Panc1 (cell line): ENCODE measurements around the gene PLA2G4F. TPM values are rescaled to one million over a fixed set of nuclear protein-coding genes. Genes with fewer than 3 reads are reported as not detected.

ENCODE experiments used
- ATAC-seq: fragments of 200-7000 bp; cut with Tn5 transposase; 2 replicates; pipeline ENCODE4 v1.9.1; 2020; ENCODE audit warnings: mild to moderate bottlenecking, moderate library complexity
- BruUV-seq: library from RNA; stranded (reverse); fragments of 400-500 nt; replicated peaks from 2 replicates; lab custom pipeline; 2021; lab: Mats Ljungman, UMichigan
- CTCF ChIA-PET: fragments of 300-600 bp; sonication (Branson Sonifier 250); formaldehyde crosslinking; loops from one replicate; lab custom pipeline; 2022; ENCODE audit warnings: antibody characterized with exemption; lab: Charles Lee
- POLR2A ChIA-PET: fragments of 300-600 bp; sonication (Branson Sonifier 250); formaldehyde crosslinking; loops from one replicate; lab custom pipeline; 2022; ENCODE audit warnings: antibody characterized with exemption; lab: Charles Lee
- DNase-seq: peaks from one replicate; pipeline ENCODE4 v3.0.0-alpha.2; 2010; ENCODE audit warnings: low read depth, low spot score
- H3K27ac ChIP-seq: 2 replicates; pipeline ENCODE4 v1.5.1; 2011; ENCODE audit warnings: mild to moderate bottlenecking, low read length, inconsistent platforms
- H3K27me3 ChIP-seq: fragments of 200-500 bp; sonication (Bioruptor generic); 2 replicates; pipeline ENCODE4 v1.6.0; 2014; ENCODE audit warnings: low read length, inconsistent platforms; ENCODE audit not compliant: control insufficient read depth, insufficient read depth
- H3K36me3 ChIP-seq: fragments of 200-500 bp; sonication (Bioruptor generic); 2 replicates; pipeline ENCODE4 v1.5.1; 2014; ENCODE audit warnings: inconsistent platforms, mild to moderate bottlenecking, low read length, moderate library complexity; ENCODE audit not compliant: control insufficient read depth, insufficient read depth
- H3K4me1 ChIP-seq: 2 replicates; pipeline ENCODE4 v1.5.1; 2011; ENCODE audit warnings: inconsistent platforms, mild to moderate bottlenecking, low read length, moderate library complexity; ENCODE audit not compliant: control insufficient read depth, insufficient read depth
- H3K4me3 ChIP-seq, 2 experiments: 2 replicates each; pipeline ENCODE4 v1.5.1; 2011 to 2012; ENCODE audit warnings: low read depth in 2 of 2, low read length in 2 of 2, mild to moderate bottlenecking in 2 of 2, inconsistent platforms in 1 of 2, moderate library complexity in 1 of 2
- H3K9me3 ChIP-seq: fragments of 200-500 bp; sonication (Bioruptor generic); 2 replicates; pipeline ENCODE4 v1.5.1; 2014; ENCODE audit warnings: low read depth, mild to moderate bottlenecking, inconsistent platforms, low read length, moderate library complexity; ENCODE audit not compliant: control insufficient read depth, insufficient read depth
- CTCF ChIP-seq: fragments of 450-650 bp; IDR thresholded peaks from 2 replicates; pipeline ENCODE4 v1.5.1; 2017; ENCODE audit warnings: mild to moderate bottlenecking
- POLR2AphosphoS5 ChIP-seq: IDR thresholded peaks from 2 replicates; pipeline ENCODE4 v1.6.1; 2012; ENCODE audit warnings: mild to moderate bottlenecking, low read depth, low read length, moderate library complexity
- REST ChIP-seq, 2 experiments: IDR thresholded peaks; 2 replicates each; pipeline ENCODE4 v1.6.1; 2011 to 2012; ENCODE audit warnings: low read depth in 2 of 2, control low read depth in 1 of 2, low read length in 1 of 2, mild to moderate bottlenecking in 1 of 2, moderate library complexity in 1 of 2; ENCODE audit not compliant: insufficient read depth in 1 of 2
- SIN3A ChIP-seq: IDR thresholded peaks from 2 replicates; pipeline ENCODE4 v1.6.1; 2012; ENCODE audit warnings: low read depth, mild to moderate bottlenecking, low read length, moderate library complexity, borderline replicate concordance; ENCODE audit not compliant: insufficient read depth
- TCF7L2 ChIP-seq: IDR thresholded peaks from 2 replicates; pipeline ENCODE4 v1.6.1; 2011; ENCODE audit warnings: mild to moderate bottlenecking, low read depth, low read length, inconsistent platforms
- in situ Hi-C: cut with HindIII; loops from 2 replicates; pipeline ENCODE4 v1.10.0; 2016; ENCODE audit warnings: low sequenced_read_pairs, low pct_unique_long_range_greater_than_20kb
- intact Hi-C: fragments of 100-400 bp; cut with micrococcal nuclease; formaldehyde crosslinking; loops from one replicate; pipeline ENCODE4 v1.10.0; 2022; ENCODE audit not compliant: unreplicated experiment
- total RNA-seq: library from RNA; stranded (reverse); gene quantifications from one replicate; pipeline ENCODE4 v1.2.1, GENCODE V29; 2021; ENCODE audit not compliant: unreplicated experiment

PLA2G4F gene
- total RNA-seq, 1 experiment from 2014 or later, result not detected

GRCh38 chr15:42100021-42100800 is 56.2 kb downstream of the PLA2G4F start:
- Histone ChIP-seq H3K27me3 (no peaks in the 10 kb centered on the region; the same call in 1 of the 2 replicates), H3K9me3 (no peaks in the 10 kb centered on the region), H3K27ac (no peak overlapping the region), H3K36me3 (no peaks in the 10 kb centered on the region), H3K4me1 (no peaks in the 10 kb centered on the region), H3K4me3 (no peak overlapping the region)
- DNase-seq, result no peak
- in situ Hi-C loops (no loop called here), intact Hi-C loops (no loop called here)
- no peak for ATAC-seq
- TF ChIP-seq CTCF, result no peak
- no peak for TF ChIP-seq SIN3A
- no peak for TF ChIP-seq REST (IDR thresholded peaks at IDR 0.05; ENCODE audit: insufficient read depth in 1 of 2, low read depth in 2 of 2, low read length in 1 of 2)
- TF ChIP-seq TCF7L2, result no peak
- TF ChIP-seq POLR2AphosphoS5, result no peak
- BruUV-seq, result no TSS peak
- CTCF ChIA-PET, result no interaction called here
- POLR2A ChIA-PET, result no interaction called here

GRCh38 chr15:42097018-42097417 is 59.4 kb downstream of the PLA2G4F start:
- no peaks in the 10 kb centered on the region for H3K36me3 ChIP-seq
- no peak overlapping the region for H3K27ac ChIP-seq
- DNase-seq (no peak), ATAC-seq (no peak)
- BruUV-seq, result no TSS peak
- no peak for TF ChIP-seq SIN3A
- no peak for TF ChIP-seq POLR2AphosphoS5
- no peak for TF ChIP-seq CTCF
- no peak for TF ChIP-seq REST (IDR thresholded peaks at IDR 0.05; ENCODE audit: insufficient read depth in 1 of 2, low read depth in 2 of 2, low read length in 1 of 2)
- in situ Hi-C loops (no loop called here), intact Hi-C loops (no loop called here)
- ChIA-PET POLR2A (no interaction called here), CTCF (no interaction called here)
- H3K4me3 ChIP-seq, result no peak overlapping the region
- 0 out of 2 replicates have a peak, but pooled peaks cover 2% of the 10 kb centered on the region for H3K4me1 ChIP-seq
- no peaks in the 10 kb centered on the region; the same call in 1 of the 2 replicates for H3K27me3 ChIP-seq
- no peaks in the 10 kb centered on the region for H3K9me3 ChIP-seq
